Umbilical cord (tissue), 2 donors: Measurements from ENCODE around the gene FLNA. TPM values are rescaled to one million over a fixed set of nuclear protein-coding genes. Genes with fewer than 3 reads are reported as not detected.
A peak's percentile ranks its signal among the peaks of the same experiment; 100 is the strongest.
"Not testable (repeated sequence)": the region's sequence is repeated elsewhere in the genome, so short reads cannot be mapped to it uniquely, and the experiment has no call there.

Experiments
- DNase-seq: peaks from one replicate; pipeline ENCODE4 v3.0.0-alpha.2; 2015; ENCODE audit warnings: low spot score
- total RNA-seq: library from RNA; depleted of rRNA; stranded (reverse); fragments of >200 nt; gene quantifications from one replicate; pipeline ENCODE4 v1.2.3, GENCODE V29; 2014; ENCODE audit warnings: low replicate concordance; ENCODE audit not compliant: insufficient read depth

FLNA gene
- total RNA-seq, 1 donor from 2014 or later, result 4,615 TPM

- DNase-seq, result no peak
Observed at GRCh38 chrX:154309041-154309775, 65.2 kb downstream of the FLNA start.

GRCh38 chrX:154308108-154308946, 66.1 kb downstream of the FLNA start:
- DNase-seq, result peak; percentile 20

- peak; percentile 16 for DNase-seq
Observed at GRCh38 chrX:154307202-154307601, 67.2 kb downstream of the FLNA start.

- no peak for DNase-seq
Observed at GRCh38 chrX:154305541-154306205, 68.8 kb downstream of the FLNA start.

GRCh38 chrX:154304846-154305245, 69.6 kb downstream of the FLNA start:
- no peak for DNase-seq

GRCh38 chrX:154303476-154303875, 71.0 kb downstream of the FLNA start:
- DNase-seq, result no peak

- not testable (repeated sequence) for DNase-seq
Observed at GRCh38 chrX:154302998-154303397, 71.4 kb downstream of the FLNA start.

- DNase-seq, result no peak
Observed at GRCh38 chrX:154300816-154301215, 73.6 kb downstream of the FLNA start.

Other genes with a start within 250 kb of the FLNA start
- gene OPN1LW, start 230.4 kb downstream of the FLNA start, total RNA-seq, result not detected
- gene OPN1MW, start 192.0 kb downstream of the FLNA start, total RNA-seq, result not detected
- not detected for gene OPN1MW2, start 154.9 kb downstream of the FLNA start, total RNA-seq
- not detected for gene OPN1MW3, start 117.1 kb downstream of the FLNA start, total RNA-seq
- not detected for gene TEX28, start 79.5 kb downstream of the FLNA start, total RNA-seq
- gene TKTL1, start 78.8 kb downstream of the FLNA start, total RNA-seq, result 22.4 TPM
- gene EMD, start 4.7 kb upstream of the FLNA start, total RNA-seq, result 22.9 TPM
- gene RPL10, start 23.7 kb upstream of the FLNA start, total RNA-seq, result 2,985 TPM
- 27.7 TPM for gene DNASE1L1, start 34.6 kb upstream of the FLNA start, total RNA-seq
- 33.7 TPM for gene TAFAZZIN, start 36.9 kb upstream of the FLNA start, total RNA-seq
- gene ATP6AP1, start 54.0 kb upstream of the FLNA start, total RNA-seq, result 31.5 TPM
- 55.4 TPM for gene GDI1, start 62.5 kb upstream of the FLNA start, total RNA-seq
- 19.3 TPM for gene FAM50A, start 69.5 kb upstream of the FLNA start, total RNA-seq
- gene PLXNA3, start 83.6 kb upstream of the FLNA start, total RNA-seq, result 10.1 TPM
- 14.9 TPM for gene LAGE3, start 104.6 kb upstream of the FLNA start, total RNA-seq
- gene UBL4A, start 112.0 kb upstream of the FLNA start, total RNA-seq, result 15.2 TPM
- 10.4 TPM for gene SLC10A3, start 116.0 kb upstream of the FLNA start, total RNA-seq
- gene FAM3A, start 141.6 kb upstream of the FLNA start, total RNA-seq, result 33.2 TPM
- gene G6PD, start 172.2 kb upstream of the FLNA start, total RNA-seq, result 12.3 TPM
- gene IKBKG, start 173.0 kb upstream of the FLNA start, total RNA-seq, result 4.8 TPM
- not detected for gene CTAG1A, start 210.5 kb upstream of the FLNA start, total RNA-seq
- not detected for gene CTAG1B, start 244.6 kb upstream of the FLNA start, total RNA-seq